Esophagus muscularis mucosa (tissue), 3 donors: ENCODE measurements around the gene AKAP12.

ENCODE experiments used
- CTCF ChIP-seq, 3 experiments: fragments of 200-600 bp in 2 of 3; fragments of 450-650 bp in 1 of 3; sonication (generic) in 2 of 3; IDR thresholded peaks; one replicate each; pipeline ENCODE4 v1.5.1; 2017 to 2019; ENCODE audit warnings: antibody characterized with exemption in 3 of 3, mild to moderate bottlenecking in 2 of 3, moderate library complexity in 1 of 3
- EP300 ChIP-seq: sonication (generic); formaldehyde crosslinking; IDR thresholded peaks from one replicate; pipeline ENCODE4 v1.6.1; 2017; ENCODE audit warnings: antibody characterized with exemption

GRCh38 chr6:151370509-151371078 lies 130.8 kb downstream of the AKAP12 start:
- TF ChIP-seq CTCF (IDR thresholded peaks at IDR 0.05), result no peak
- no peak for TF ChIP-seq EP300
